ENCODE data around the gene SMOC2.

DNA sequence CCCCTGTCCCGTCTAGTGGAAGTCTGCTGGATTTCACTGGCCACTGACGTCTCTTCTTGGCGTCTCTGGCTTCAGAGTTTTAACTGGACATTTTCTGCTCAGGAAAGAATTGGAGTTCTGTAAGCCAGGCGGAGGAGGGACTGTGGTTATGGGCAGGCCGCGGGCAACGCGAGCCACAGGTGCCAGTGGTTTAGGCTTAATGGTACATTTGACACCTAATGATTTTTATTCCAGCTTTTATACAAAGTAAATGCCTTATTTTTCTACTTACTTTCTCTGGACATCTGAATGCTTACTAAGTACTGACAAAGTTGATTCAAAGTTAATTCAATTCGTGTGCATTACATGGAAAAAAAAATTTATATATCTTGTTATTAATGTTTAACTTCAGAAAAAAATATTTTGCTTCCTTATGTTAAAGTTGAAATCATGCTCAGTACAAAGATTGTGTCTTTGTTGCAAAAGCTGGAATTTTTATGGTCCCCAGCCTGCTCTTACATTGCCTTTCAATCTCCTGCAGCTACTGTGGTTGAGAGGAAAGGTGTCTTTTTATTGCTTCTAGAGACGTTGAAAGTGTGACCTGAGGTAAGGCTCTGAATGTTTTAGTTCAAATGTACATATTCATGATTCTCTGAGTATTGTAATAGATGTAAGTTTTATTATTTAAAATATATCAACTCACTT lies 231.0 kb downstream of the SMOC2 start:
- TF ChIP-seq POLR2A (IDR thresholded peaks at IDR 0.05) (no peak), CTCF (IDR thresholded peaks at IDR 0.05) (no peak), POLR2AphosphoS5 (IDR thresholded peaks at IDR 0.05) (no peak)

Measured in breast epithelium (tissue), 3 donors.